TTC549 (cell line): ENCODE data around the gene NUDT22.

Source experiments
- FAIRE-seq: peaks from 2 replicates; lab custom pipeline; 2012; peaks lifted over from hg19 to GRCh38; lab: Jason Lieb, UNC

The NUDT22 gene

GRCh38 chr11:64206457-64207255, 19.4 kb upstream of the NUDT22 start, which contains the start of gene FERMT3:
FERMT3 (plus strand) TSS chr11:64206721; CDS start chr11:64207365, 644 bp downstream.
- no peak for FAIRE-seq

GRCh38 chr11:64207256-64208085, 18.6 kb upstream of the NUDT22 start:
- no peak for FAIRE-seq

GRCh38 chr11:64208086-64208795, 17.8 kb upstream of the NUDT22 start:
- no peak for FAIRE-seq

- FAIRE-seq, result no peak
Measured at GRCh38 chr11:64208796-64209562, 17.1 kb upstream of the NUDT22 start.

- no peak for FAIRE-seq
Measured at GRCh38 chr11:64209563-64209843, 16.6 kb upstream of the NUDT22 start.

GRCh38 chr11:64210301-64211020, 15.6 kb upstream of the NUDT22 start:
- FAIRE-seq, result no peak

GRCh38 chr11:64211181-64211872, 14.7 kb upstream of the NUDT22 start:
- no peak for FAIRE-seq

GRCh38 chr11:64216879-64217278, 9.2 kb upstream of the NUDT22 start:
- no peak for FAIRE-seq

GRCh38 chr11:64218628-64219353, 7.3 kb upstream of the NUDT22 start:
- FAIRE-seq, result no peak

- no peak for FAIRE-seq
Measured at GRCh38 chr11:64219354-64219684, 6.8 kb upstream of the NUDT22 start.

GRCh38 chr11:64219755-64220154, 6.3 kb upstream of the NUDT22 start:
- FAIRE-seq, result no peak

- no peak for FAIRE-seq
Measured at GRCh38 chr11:64220271-64220670, 5.8 kb upstream of the NUDT22 start.

GRCh38 chr11:64220798-64221197, 5.3 kb upstream of the NUDT22 start:
- FAIRE-seq, result no peak

GRCh38 chr11:64222651-64223000, 3.4 kb upstream of the NUDT22 start:
- FAIRE-seq, result no peak

- no peak for FAIRE-seq
Measured at GRCh38 chr11:64223001-64223651, 2.9 kb upstream of the NUDT22 start.

- no peak for FAIRE-seq
Measured at GRCh38 chr11:64224151-64224890, 1.8 kb upstream of the NUDT22 start.

GRCh38 chr11:64224891-64225607, 1.0 kb upstream of the NUDT22 start:
- no peak for FAIRE-seq

GRCh38 chr11:64226507-64227051, 505 bp downstream of the NUDT22 start:
- no peak for FAIRE-seq
